ENCODE results near the gene CTBP2. TPM values are rescaled to one million over a fixed set of nuclear protein-coding genes. Genes with fewer than 3 reads are reported as not detected.
A peak's percentile ranks its signal among the peaks of the same experiment; 100 is the strongest.
"Not testable (repeated sequence)": the region's sequence is repeated elsewhere in the genome, so short reads cannot be mapped to it uniquely, and the experiment has no call there.

The CTBP2 gene
- total RNA-seq, 1 donor from 2014 or later = 58.2 TPM

GRCh38 chr10:125158601-125159485, 1.5 kb downstream of the CTBP2 start:
- DNase-seq = peak; percentile 80

GRCh38 chr10:125158275-125158600, 2.1 kb downstream of the CTBP2 start:
- DNase-seq = no peak

GRCh38 chr10:125157505-125157904, 2.9 kb downstream of the CTBP2 start:
- no peak for DNase-seq

- DNase-seq = no peak
Observed at GRCh38 chr10:125156739-125157480, 3.5 kb downstream of the CTBP2 start.

GRCh38 chr10:125156196-125156595, 4.2 kb downstream of the CTBP2 start:
- no peak for DNase-seq

GRCh38 chr10:125155101-125155500, 5.3 kb downstream of the CTBP2 start:
- no peak for DNase-seq

- no peak for DNase-seq
Observed at GRCh38 chr10:125154529-125154928, 5.8 kb downstream of the CTBP2 start.

DNA sequence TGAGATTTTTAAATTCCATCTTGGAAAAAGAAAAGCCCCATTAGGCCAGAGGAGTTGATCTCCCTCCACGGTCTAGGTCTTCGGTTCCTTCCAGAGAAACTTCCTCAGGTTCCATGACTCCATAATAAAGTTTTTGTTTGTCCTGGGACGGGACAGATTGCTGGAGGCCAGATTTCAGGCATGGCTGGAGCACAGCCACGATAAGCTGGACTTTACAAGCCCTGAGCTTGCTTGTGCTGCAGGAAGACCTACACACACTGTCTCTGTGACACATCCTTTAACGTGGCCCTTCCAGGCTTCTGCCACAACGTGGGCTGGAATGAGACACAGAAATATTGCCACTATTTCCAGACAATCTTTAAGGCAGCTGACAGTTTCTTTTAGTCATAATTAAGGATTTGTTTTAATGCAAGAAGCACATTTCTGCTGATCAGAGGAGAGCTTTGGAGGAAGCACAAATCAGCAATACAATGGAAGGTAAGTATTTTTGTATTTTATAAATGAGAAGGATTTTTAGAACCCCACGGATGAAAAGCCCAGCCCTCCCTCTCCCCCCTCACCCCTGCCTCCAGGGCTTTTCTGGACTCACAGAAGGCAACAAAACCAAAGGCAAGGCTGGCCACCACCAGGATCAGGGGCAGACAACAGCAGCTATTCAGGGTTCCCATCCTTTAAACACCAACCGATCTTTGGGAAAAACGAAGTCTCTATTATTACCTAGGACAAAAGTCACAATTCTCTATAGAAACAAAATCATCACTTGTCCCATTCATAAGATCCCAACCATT, 6.5 kb downstream of the CTBP2 start:
- no peak for DNase-seq

GRCh38 chr10:125152450-125153368, 7.7 kb downstream of the CTBP2 start:
- DNase-seq = peak; percentile 69

DNA sequence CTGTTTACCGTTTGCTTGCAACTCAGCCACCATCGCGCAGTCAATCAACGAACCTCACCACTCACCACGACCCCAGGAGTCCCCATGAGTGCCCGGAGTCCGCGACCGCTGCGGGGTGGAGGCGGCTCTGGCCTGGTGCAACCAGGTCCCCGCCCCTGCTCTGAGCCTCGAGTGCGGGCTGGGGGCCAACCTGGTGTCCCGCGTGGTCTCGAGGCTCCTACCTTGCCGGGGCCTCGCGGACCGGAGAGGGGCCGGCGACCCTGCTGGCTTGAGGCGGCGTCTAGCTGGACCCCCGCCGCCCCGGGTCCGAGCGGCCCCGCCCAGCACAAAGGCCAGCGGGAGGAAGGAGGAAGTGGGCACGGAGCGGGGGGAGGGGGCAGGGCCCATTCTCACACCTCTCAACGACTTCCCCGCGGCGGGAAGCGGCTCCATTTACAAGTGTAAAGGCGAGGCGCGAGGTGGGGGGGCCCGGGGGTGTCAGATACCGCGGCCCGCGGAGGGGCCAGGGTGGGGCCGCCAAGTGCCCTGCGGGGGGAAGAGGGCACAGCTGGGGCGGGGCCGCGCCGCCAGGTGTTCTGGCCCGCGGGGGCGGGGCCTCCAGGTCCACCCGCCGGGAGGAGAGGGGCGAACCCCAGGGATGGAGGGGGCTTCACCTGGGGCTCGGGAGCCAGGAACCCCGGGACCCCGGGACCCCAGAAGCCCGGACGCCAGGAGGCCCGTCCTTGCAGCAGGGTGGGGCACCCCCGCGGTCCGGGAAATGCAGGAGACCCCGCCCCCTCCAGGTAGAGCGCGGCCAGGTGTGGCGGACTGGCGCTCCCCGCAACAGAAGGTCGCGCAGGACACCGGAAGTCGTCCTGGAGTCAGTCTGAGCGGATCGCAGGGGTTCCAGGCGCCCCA, 8.6 kb downstream of the CTBP2 start:
- DNase-seq = no peak

- no peak for DNase-seq
Observed at GRCh38 chr10:125151170-125151552, 9.2 kb downstream of the CTBP2 start.

- not testable (repeated sequence) for DNase-seq
Observed at GRCh38 chr10:125150376-125151083, 9.8 kb downstream of the CTBP2 start.

DNA sequence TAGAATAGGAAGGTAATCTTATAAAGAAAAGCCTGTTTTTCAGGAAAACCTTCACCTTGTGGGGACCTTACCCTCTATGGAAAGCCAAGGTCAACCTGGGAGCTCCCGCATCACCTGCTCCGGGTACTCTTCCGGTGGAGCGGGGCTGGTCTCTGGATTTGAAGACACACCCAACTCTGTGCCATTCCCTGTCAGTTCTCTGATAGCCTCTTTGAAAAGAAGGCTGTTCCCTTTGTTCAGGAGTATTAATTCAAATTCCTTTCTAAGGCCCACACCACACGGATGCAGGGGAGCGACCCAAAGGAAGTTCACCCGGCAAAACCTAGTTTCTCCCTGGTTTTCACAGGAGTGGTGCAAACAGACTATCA, 10.7 kb downstream of the CTBP2 start:
- no peak for DNase-seq

DNA sequence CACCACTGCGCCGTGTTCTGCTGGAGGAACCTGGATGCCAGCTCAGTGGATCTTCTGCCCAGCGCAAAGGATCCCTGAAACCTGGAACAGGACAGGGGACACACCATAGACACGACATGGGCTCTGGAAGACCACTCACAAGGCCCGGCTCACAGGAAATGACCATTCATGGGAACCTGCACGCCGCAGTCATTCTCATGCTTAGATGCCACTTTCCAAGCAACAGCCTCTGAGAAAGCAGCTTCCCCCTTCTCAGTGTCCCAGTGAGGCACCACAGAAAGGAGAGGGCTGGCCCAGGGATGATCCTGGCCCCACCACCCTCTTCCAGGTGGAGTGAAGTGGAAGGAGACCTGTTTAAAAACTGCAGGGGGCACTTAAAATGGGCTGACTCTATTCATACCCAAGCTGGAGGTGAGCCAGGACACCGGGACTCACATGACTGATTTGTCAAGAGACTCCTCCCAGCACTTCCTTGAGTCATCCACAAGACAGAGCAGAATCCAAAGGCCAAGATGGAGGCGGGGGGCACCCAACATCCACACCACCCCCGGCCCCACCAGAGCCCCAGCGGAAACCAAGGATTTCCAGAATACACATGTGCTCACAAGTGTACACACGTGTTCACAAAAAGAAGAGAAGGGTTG, 11.2 kb downstream of the CTBP2 start:
- no peak for DNase-seq

DNA sequence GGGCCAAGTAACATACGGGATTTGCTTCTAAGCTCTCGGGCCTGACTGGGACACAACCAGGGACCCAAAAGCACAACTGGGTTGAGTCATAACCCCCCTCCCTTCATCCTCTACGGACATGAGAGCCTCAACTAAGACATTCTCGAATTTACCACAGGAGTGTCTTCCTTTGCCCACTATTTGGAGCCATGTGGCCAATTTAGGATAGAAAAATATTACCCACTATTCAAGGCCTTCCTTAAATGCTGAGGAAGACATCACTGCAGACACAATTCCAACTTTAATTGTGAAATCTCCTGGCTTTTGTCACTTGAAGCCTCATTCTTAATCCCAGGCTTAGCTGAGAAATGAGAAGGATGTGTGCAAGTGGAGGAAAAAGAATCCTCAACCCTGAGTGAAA, 11.8 kb downstream of the CTBP2 start:
- DNase-seq = no peak

DNA sequence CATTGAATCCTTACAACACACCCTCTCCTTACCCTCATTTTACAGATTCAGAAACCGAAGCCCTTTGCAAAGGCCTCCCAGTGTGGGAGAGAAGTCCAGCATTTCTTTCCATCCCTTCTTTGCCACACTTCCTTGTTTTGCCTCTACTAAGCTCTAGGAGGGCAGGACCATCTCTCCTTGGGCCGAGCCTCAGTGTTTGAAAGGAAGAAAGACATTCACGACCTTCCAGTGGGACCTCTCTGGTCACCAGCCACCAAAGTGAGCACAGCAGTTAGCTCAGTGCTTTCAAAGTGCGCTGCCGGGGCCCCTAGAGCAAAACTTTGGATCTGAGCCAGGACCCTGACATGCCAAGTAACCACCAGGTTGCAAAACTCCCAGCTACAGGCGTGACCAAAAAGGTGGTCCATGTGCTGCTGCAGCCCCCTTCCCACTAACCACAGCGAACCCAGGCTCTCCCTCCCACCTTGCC, 12.4 kb downstream of the CTBP2 start:
- DNase-seq = peak; percentile 72

- no peak for DNase-seq
Observed at GRCh38 chr10:125146791-125147579, 13.4 kb downstream of the CTBP2 start.

GRCh38 chr10:125145636-125146035, 14.7 kb downstream of the CTBP2 start:
- no peak for DNase-seq

Data from tongue (tissue), 2 donors.